Measurements from ENCODE around the gene LRFN2. TPM values are rescaled to one million over a fixed set of nuclear protein-coding genes. Genes with fewer than 3 reads are reported as not detected.

Gene LRFN2
- total RNA-seq, 2 donors from 2014 or later: not detected

DNA sequence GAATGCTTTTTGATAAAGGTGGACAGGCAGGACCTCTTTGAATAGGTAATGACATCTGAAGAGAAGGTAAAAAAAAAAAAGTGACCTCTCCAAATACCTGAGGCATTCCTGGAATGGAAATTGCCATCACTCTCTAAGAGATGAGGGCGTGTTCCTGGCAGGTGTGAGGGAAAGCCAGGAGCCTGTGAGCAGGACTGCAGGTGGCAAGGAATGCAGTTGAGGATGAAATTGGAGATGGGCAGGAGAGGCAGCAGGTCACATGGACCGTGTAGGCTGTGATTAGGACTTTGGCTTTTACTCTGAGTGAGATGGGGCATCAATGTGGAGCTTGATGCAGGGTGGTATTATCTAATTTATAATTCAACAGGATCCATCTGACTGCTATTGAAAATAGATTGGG lies 227.4 kb downstream of the LRFN2 start:
- TF ChIP-seq, protein P1, sequence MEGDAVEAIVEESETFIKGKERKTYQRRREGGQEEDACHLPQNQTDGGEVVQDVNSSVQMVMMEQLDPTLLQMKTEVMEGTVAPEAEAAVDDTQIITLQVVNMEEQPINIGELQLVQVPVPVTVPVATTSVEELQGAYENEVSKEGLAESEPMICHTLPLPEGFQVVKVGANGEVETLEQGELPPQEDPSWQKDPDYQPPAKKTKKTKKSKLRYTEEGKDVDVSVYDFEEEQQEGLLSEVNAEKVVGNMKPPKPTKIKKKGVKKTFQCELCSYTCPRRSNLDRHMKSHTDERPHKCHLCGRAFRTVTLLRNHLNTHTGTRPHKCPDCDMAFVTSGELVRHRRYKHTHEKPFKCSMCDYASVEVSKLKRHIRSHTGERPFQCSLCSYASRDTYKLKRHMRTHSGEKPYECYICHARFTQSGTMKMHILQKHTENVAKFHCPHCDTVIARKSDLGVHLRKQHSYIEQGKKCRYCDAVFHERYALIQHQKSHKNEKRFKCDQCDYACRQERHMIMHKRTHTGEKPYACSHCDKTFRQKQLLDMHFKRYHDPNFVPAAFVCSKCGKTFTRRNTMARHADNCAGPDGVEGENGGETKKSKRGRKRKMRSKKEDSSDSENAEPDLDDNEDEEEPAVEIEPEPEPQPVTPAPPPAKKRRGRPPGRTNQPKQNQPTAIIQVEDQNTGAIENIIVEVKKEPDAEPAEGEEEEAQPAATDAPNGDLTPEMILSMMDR (IDR thresholded peaks at IDR 0.05): no peak
- no peak for DNase-seq (ENCODE audit: low spot score)
- ATAC-seq (ENCODE audit: insufficient number of reproducible peaks, low FRiP score, low read depth): no peak

DNA sequence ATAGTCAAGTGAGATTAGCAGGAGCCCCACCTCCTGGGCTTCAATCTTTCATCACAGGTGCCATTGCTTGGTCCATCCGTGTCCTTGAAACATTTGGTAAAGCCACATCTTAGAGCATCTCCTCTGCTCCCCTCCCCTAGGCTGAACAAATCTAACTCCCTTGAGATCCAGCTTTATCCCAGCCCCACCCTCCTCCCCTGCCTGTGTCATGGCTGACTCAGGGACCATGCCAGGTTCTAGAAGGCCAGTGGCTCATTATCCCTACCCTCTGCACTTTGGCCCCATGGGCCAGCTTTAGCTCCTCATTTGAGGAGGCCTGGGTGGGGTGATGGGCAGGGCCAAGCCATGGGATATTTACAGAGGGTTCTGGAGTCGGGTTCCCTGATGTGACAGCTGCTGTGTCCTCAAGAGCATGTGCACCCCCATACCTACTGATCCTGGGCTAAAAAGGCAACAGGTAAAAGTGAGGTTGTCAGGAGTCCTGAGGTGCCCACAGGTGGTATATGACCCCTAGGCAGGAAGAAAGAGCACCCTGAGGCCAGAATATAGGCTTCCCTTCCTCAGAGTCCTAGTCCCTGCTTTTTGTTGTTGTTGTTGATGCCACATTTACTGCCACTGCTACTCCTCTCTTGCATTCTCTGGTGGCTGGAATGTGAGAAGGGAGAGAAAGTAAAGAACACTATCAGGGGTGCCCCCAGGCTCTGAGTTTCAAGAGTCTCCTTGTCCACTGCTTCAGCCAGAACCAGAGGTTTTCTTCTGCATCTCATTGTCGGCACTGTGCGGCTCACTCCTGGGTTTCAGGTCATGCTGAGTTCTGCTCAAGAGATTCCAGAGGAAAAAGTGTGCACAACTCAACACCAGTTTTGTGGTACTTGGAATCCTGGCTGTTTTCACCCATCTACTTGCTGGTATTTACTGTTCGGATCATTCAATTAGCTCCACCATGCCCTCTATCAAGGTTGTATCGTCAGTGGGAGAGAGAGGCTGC lies 228.4 kb downstream of the LRFN2 start:
- no peaks in the 10 kb centered on the region for H3K36me3 ChIP-seq
- no peak overlapping the region for H3K27ac ChIP-seq
- no peaks in the 10 kb centered on the region for H3K9me3 ChIP-seq
- no peaks in the 10 kb centered on the region for H3K4me1 ChIP-seq (ENCODE audit: control insufficient read depth in 1 of 2, low read depth in 2 of 2)
- no peak for DNase-seq (ENCODE audit: low spot score)
- no peak for ATAC-seq (ENCODE audit: insufficient number of reproducible peaks, low FRiP score, low read depth)
- no peak overlapping the region for H3K4me3 ChIP-seq
- H3K27me3 ChIP-seq (replicated peaks; ENCODE audit: insufficient read depth): no peaks in the 10 kb centered on the region
- TF ChIP-seq, protein P1 (IDR thresholded peaks at IDR 0.05): no peak

More for the DNA sequence above, 227.4 kb downstream of the LRFN2 start:
- no peaks in the 10 kb centered on the region for H3K4me1 ChIP-seq (ENCODE audit: control insufficient read depth in 1 of 2, low read depth in 2 of 2)
- no peaks in the 10 kb centered on the region for H3K36me3 ChIP-seq
- no peak overlapping the region for H3K4me3 ChIP-seq
- H3K27me3 ChIP-seq (replicated peaks; ENCODE audit: insufficient read depth): no peaks in the 10 kb centered on the region
- no peaks in the 10 kb centered on the region for H3K9me3 ChIP-seq
- no peak overlapping the region for H3K27ac ChIP-seq

DNA sequence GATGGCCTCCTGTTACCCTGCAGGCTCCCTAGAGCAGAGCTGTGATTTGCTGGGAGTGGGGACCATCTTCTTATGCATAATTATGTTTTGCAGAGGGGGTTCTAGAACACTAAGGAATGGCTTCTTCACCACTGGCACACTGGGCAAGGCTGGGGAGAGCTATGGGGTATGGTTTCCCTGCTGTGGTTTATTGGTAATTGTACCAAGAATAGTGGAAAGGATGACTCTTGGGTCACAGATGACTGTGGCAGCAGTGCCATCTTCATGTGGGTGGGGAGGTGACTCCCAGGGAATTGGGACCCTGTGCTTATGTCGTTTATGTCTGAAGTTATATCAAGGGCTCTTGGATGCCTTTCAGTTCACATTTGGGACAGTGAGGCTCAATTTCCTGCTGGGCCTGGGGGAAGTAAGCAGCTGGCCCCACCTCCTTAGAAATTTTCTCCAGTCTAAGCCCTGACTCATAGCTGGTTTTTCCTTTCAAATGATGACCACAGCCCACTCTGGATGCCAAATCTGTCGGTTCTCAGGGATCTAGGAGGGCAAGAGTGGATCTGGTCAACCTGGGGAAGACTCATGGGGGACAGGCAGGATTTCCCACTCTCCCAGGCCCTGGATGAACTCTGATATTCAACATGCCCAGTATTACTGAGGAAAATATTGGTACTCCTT lies 230.8 kb downstream of the LRFN2 start:
- no peak for ATAC-seq (ENCODE audit: insufficient number of reproducible peaks, low FRiP score, low read depth)
- Histone ChIP-seq H3K27me3 (replicated peaks; ENCODE audit: insufficient read depth) (no peaks in the 10 kb centered on the region), H3K27ac (no peak overlapping the region), H3K9me3 (no peaks in the 10 kb centered on the region), H3K4me1 (ENCODE audit: control insufficient read depth in 1 of 2, low read depth in 2 of 2) (no peaks in the 10 kb centered on the region), H3K36me3 (no peaks in the 10 kb centered on the region), H3K4me3 (no peak overlapping the region)
- TF ChIP-seq, protein P1 (IDR thresholded peaks at IDR 0.05): no peak
- no peak for DNase-seq (ENCODE audit: low spot score)

DNA sequence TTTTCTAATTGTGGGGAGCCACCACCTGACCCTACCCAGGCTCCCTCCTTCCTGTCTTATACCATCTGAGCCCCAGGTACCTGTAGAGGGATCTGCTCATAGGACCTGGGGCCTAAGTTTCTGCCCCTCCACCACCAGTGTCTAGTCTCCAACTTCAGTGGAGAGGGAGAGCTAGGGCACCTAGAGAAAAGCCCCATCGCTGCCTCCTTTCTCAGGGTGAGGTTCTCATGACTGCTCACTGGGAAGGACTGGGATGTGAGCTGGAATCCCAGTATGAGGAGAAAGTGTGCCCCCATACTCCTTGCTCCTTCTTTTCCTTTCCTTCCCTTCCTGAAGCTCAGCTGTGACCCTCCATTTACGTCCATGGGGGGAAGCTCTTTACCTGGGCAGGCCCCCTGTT lies 231.6 kb downstream of the LRFN2 start:
- H3K27me3 ChIP-seq (replicated peaks; ENCODE audit: insufficient read depth): no peaks in the 10 kb centered on the region
- ATAC-seq (ENCODE audit: insufficient number of reproducible peaks, low FRiP score, low read depth) (no peak), DNase-seq (ENCODE audit: low spot score) (no peak)
- H3K27ac ChIP-seq: no peak overlapping the region
- TF ChIP-seq, protein P1 (IDR thresholded peaks at IDR 0.05): no peak
- no peak overlapping the region for H3K4me3 ChIP-seq
- H3K4me1 ChIP-seq (ENCODE audit: control insufficient read depth in 1 of 2, low read depth in 2 of 2): no peaks in the 10 kb centered on the region
- H3K9me3 ChIP-seq: no peaks in the 10 kb centered on the region
- H3K36me3 ChIP-seq: no peaks in the 10 kb centered on the region

DNA sequence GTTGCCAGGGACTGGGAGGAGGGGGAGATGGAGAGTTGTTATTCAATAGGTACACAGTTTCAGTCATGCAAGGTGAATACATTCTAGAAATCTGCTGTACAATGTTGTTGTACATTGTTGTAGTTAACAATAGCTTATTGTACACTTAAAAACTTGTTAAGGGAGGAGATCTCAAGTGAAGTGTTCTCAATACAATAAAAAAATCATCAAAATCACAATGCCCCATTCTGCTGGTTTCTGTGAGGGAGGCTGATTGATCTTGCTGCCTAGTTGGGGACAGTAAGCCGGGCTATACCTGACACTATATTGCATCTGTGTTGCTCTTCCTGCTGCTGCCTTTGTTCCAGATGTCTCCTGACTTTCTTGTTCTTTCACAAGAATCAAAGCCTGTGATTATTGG lies 232.1 kb downstream of the LRFN2 start:
- no peak for ATAC-seq (ENCODE audit: insufficient number of reproducible peaks, low FRiP score, low read depth)
- TF ChIP-seq, protein P1 (IDR thresholded peaks at IDR 0.05): no peak

More for the DNA sequence above, 232.1 kb downstream of the LRFN2 start:
- no peak overlapping the region for H3K27ac ChIP-seq
- no peaks in the 10 kb centered on the region for H3K27me3 ChIP-seq (replicated peaks; ENCODE audit: insufficient read depth)
- no peak overlapping the region for H3K4me3 ChIP-seq
- DNase-seq (ENCODE audit: low spot score): no peak
- no peaks in the 10 kb centered on the region for H3K4me1 ChIP-seq (ENCODE audit: control insufficient read depth in 1 of 2, low read depth in 2 of 2)
- H3K36me3 ChIP-seq: no peaks in the 10 kb centered on the region
- H3K9me3 ChIP-seq: no peaks in the 10 kb centered on the region

Measured in thoracic aorta (tissue), 2 donors.